Measurements from ENCODE around the gene UPF2.

UPF2 gene

GRCh38 chr10:12056748-12057147 is 14.1 kb upstream of the UPF2 start:
- H4K20me1 ChIP-seq (ENCODE audit: insufficient read depth, low read length), result no peaks in the 10 kb centered on the region
- H3K9me2 ChIP-seq (replicated peaks; ENCODE audit: insufficient read depth, low read length), result no peaks in the 10 kb centered on the region
- no peak overlapping the region for H3K4me3 ChIP-seq (ENCODE audit: low read length)
- DNase-seq, result no peak
- H3F3A ChIP-seq (ENCODE audit: insufficient read depth, low read length), result no peaks in the 10 kb centered on the region
- H3K27ac ChIP-seq (ENCODE audit: low read length), result no peak overlapping the region
- H2AFZ ChIP-seq (ENCODE audit: low read length), result no peak overlapping the region
- no peaks in the 10 kb centered on the region for H3K27me3 ChIP-seq (replicated peaks; ENCODE audit: insufficient read depth, low read length)
- H3K36me3 ChIP-seq (replicated peaks; ENCODE audit: insufficient read depth, low read length), result no peaks in the 10 kb centered on the region
- H3K9ac ChIP-seq (ENCODE audit: low read length), result no peak overlapping the region
- no peaks in the 10 kb centered on the region for H3K79me2 ChIP-seq (ENCODE audit: low read length)
- H3K4me2 ChIP-seq (ENCODE audit: low read depth, low read length), result no peak overlapping the region
- no peak for TF ChIP-seq CTCF (IDR thresholded peaks at IDR 0.05; ENCODE audit: low read length)
- TF ChIP-seq EZH2phosphoT487 (IDR thresholded peaks at IDR 0.05; ENCODE audit: low read length), result no peak
- no peaks in the 10 kb centered on the region for H3K9me3 ChIP-seq (replicated peaks; ENCODE audit: insufficient read depth, low read length)
- no peaks in the 10 kb centered on the region for H3K4me1 ChIP-seq (ENCODE audit: low read length)

- no peaks in the 10 kb centered on the region for H3K36me3 ChIP-seq (replicated peaks; ENCODE audit: insufficient read depth, low read length)
- no peak for DNase-seq
- no peaks in the 10 kb centered on the region for H3K27me3 ChIP-seq (replicated peaks; ENCODE audit: insufficient read depth, low read length)
- H3K9me3 ChIP-seq (replicated peaks; ENCODE audit: insufficient read depth, low read length), result no peaks in the 10 kb centered on the region
- no peak overlapping the region for H3K9ac ChIP-seq (ENCODE audit: low read length)
- no peak overlapping the region for H3K4me2 ChIP-seq (ENCODE audit: low read depth, low read length)
- no peak overlapping the region for H2AFZ ChIP-seq (ENCODE audit: low read length)
- no peak overlapping the region for H3K4me3 ChIP-seq (ENCODE audit: low read length)
- no peaks in the 10 kb centered on the region for H3F3A ChIP-seq (ENCODE audit: insufficient read depth, low read length)
- no peak overlapping the region for H3K27ac ChIP-seq (ENCODE audit: low read length)
- H4K20me1 ChIP-seq (ENCODE audit: insufficient read depth, low read length), result no peaks in the 10 kb centered on the region
- no peaks in the 10 kb centered on the region for H3K4me1 ChIP-seq (ENCODE audit: low read length)
- no peaks in the 10 kb centered on the region for H3K9me2 ChIP-seq (replicated peaks; ENCODE audit: insufficient read depth, low read length)
- H3K79me2 ChIP-seq (ENCODE audit: low read length), result no peaks in the 10 kb centered on the region
- TF ChIP-seq CTCF (IDR thresholded peaks at IDR 0.05; ENCODE audit: low read length) (no peak), EZH2phosphoT487 (IDR thresholded peaks at IDR 0.05; ENCODE audit: low read length) (no peak), EZH2 (optimal IDR thresholded peaks at IDR 0.05; ENCODE audit: low read depth, low read length) (no peak)
Observed at GRCh38 chr10:12055732-12056131, 13.1 kb upstream of the UPF2 start.

GRCh38 chr10:12051241-12051640 is 8.6 kb upstream of the UPF2 start:
- TF ChIP-seq EZH2phosphoT487 (IDR thresholded peaks at IDR 0.05; ENCODE audit: low read length) (no peak), CTCF (IDR thresholded peaks at IDR 0.05; ENCODE audit: low read length) (no peak), EZH2 (optimal IDR thresholded peaks at IDR 0.05; ENCODE audit: low read depth, low read length) (no peak)
- Histone ChIP-seq H3K4me3 (ENCODE audit: low read length) (no peak overlapping the region), H3K36me3 (replicated peaks; ENCODE audit: insufficient read depth, low read length) (no peaks in the 10 kb centered on the region), H3K27ac (ENCODE audit: low read length) (no peak overlapping the region), H2AFZ (ENCODE audit: low read length) (no peak overlapping the region), H3K27me3 (replicated peaks; ENCODE audit: insufficient read depth, low read length) (no peaks in the 10 kb centered on the region), H3F3A (ENCODE audit: insufficient read depth, low read length) (no peaks in the 10 kb centered on the region), H3K4me2 (ENCODE audit: low read depth, low read length) (no peak overlapping the region), H3K79me2 (ENCODE audit: low read length) (no peaks in the 10 kb centered on the region), H3K4me1 (ENCODE audit: low read length) (no peaks in the 10 kb centered on the region), H3K9ac (ENCODE audit: low read length) (no peak overlapping the region), H3K9me3 (replicated peaks; ENCODE audit: insufficient read depth, low read length) (no peaks in the 10 kb centered on the region), H4K20me1 (ENCODE audit: insufficient read depth, low read length) (no peaks in the 10 kb centered on the region), H3K9me2 (replicated peaks; ENCODE audit: insufficient read depth, low read length) (no peaks in the 10 kb centered on the region)
- no peak for DNase-seq
